Astrocyte (in vitro differentiated cells and primary cell): ENCODE data around the gene PPTC7. TPM values are rescaled to one million over a fixed set of nuclear protein-coding genes. Genes with fewer than 3 reads are reported as not detected.

ENCODE experiments used
- DNase-seq: peaks from one replicate; pipeline ENCODE4 v3.0.0-alpha.2; 2010; ENCODE audit warnings: low read depth
- FAIRE-seq: peaks from 2 replicates; lab custom pipeline; 2011; peaks lifted over from hg19 to GRCh38; lab: Jason Lieb, UNC
- H2AFZ ChIP-seq: 2 replicates; pipeline ENCODE4 v1.6.0; 2012; ENCODE audit warnings: low read depth, low read length, inconsistent platforms
- H3K27ac ChIP-seq: 2 replicates; pipeline ENCODE4 v1.5.1; 2011; ENCODE audit warnings: low read depth, low read length, inconsistent platforms
- H3K27me3 ChIP-seq: 2 replicates; pipeline ENCODE4 v1.6.0; 2011; ENCODE audit warnings: low read length, inconsistent platforms; ENCODE audit not compliant: insufficient read depth
- H3K36me3 ChIP-seq: 2 replicates; pipeline ENCODE4 v1.5.1; 2011; ENCODE audit warnings: low read length, inconsistent platforms; ENCODE audit not compliant: insufficient read depth
- H3K4me1 ChIP-seq: 2 replicates; pipeline ENCODE4 v1.5.1; 2011; ENCODE audit warnings: low read length, inconsistent platforms; ENCODE audit not compliant: insufficient read depth
- H3K4me2 ChIP-seq: 2 replicates; pipeline ENCODE4 v1.6.0; 2012; ENCODE audit warnings: low read length, inconsistent platforms
- H3K4me3 ChIP-seq: 2 replicates; pipeline ENCODE4 v1.5.1; 2011; ENCODE audit warnings: low read depth, mild to moderate bottlenecking, low read length, inconsistent platforms; ENCODE audit not compliant: insufficient read depth
- H3K79me2 ChIP-seq: 2 replicates; pipeline ENCODE4 v1.6.0; 2012; ENCODE audit warnings: mild to moderate bottlenecking, low read length, inconsistent platforms; ENCODE audit not compliant: insufficient read depth
- H3K9ac ChIP-seq: 2 replicates; pipeline ENCODE4 v1.6.0; 2012; ENCODE audit warnings: mild to moderate bottlenecking, low read length, inconsistent platforms
- H3K9me3 ChIP-seq: 2 replicates; pipeline ENCODE4 v1.5.1; 2012; ENCODE audit warnings: low read depth, mild to moderate bottlenecking, low read length, inconsistent platforms; ENCODE audit not compliant: insufficient read depth
- H4K20me1 ChIP-seq: 2 replicates; pipeline ENCODE4 v1.6.0; 2012; ENCODE audit warnings: low read length, inconsistent platforms; ENCODE audit not compliant: insufficient read depth
- H3K27ac Mint-ChIP-seq: one replicate; pipeline ENCODE4 v1.8.0; 2021; ENCODE audit warnings: mild to moderate bottlenecking, mixed read lengths; ENCODE audit not compliant: unreplicated experiment
- H3K27me3 Mint-ChIP-seq: one replicate; pipeline ENCODE4 v1.8.0; 2021; ENCODE audit warnings: low read depth, mixed read lengths; ENCODE audit not compliant: unreplicated experiment
- H3K36me3 Mint-ChIP-seq: one replicate; pipeline ENCODE4 v1.8.0; 2021; ENCODE audit warnings: low read depth, mixed read lengths; ENCODE audit not compliant: unreplicated experiment
- H3K4me1 Mint-ChIP-seq: one replicate; pipeline ENCODE4 v1.8.0; 2021; ENCODE audit warnings: low read depth, mixed read lengths; ENCODE audit not compliant: unreplicated experiment
- H3K4me3 Mint-ChIP-seq: one replicate; pipeline ENCODE4 v1.8.0; 2021; ENCODE audit warnings: mild to moderate bottlenecking, moderate library complexity, mixed read lengths; ENCODE audit not compliant: unreplicated experiment
- H3K9me3 Mint-ChIP-seq: one replicate; pipeline ENCODE4 v1.8.0; 2021; ENCODE audit warnings: mild to moderate bottlenecking, mixed read lengths; ENCODE audit not compliant: unreplicated experiment
- EZH2 ChIP-seq: IDR thresholded peaks from 2 replicates; pipeline ENCODE4 v1.6.1; 2012; ENCODE audit warnings: mild to moderate bottlenecking, low read length, inconsistent platforms; ENCODE audit not compliant: insufficient read depth
- total RNA-seq: library from RNA; stranded (reverse); gene quantifications from 2 replicates; pipeline ENCODE4 v1.2.1, GENCODE V29; 2021
- TF ChIP-seq, protein P1 (sequence below): IDR thresholded peaks from 2 replicates; pipeline ENCODE4 v1.5.1; 2011; ENCODE audit warnings: low read depth, mild to moderate bottlenecking, inconsistent platforms, low read length, moderate library complexity; ENCODE audit not compliant: insufficient read depth

Gene PPTC7
- total RNA-seq, 1 donor from 2014 or later: 16.6 TPM

DNA sequence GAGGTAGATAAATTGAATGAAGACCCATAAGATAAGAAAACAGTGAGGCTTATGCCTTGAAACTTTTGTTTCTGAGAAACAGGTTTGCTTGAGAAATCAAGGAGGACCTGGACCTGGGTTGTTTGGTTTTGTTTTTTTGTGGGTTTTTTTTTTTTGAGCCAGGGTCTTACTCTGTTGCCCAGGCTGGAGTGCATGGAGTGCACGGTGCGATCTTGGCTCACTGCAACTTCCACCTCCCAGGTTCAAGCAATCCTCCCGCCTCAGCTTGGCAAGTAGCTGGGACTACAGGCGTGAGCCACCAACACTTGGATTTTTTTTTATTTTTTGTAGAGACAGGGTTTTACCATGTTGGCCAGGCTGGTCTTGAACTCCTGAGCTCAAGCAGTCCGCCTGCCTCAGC, 9.0 kb upstream of the PPTC7 start:
- Histone ChIP-seq H3K9me3 (no peaks in the 10 kb centered on the region), H3K9ac (no peak overlapping the region), H3K4me1 (no peaks in the 10 kb centered on the region), H3K4me3 (no peak overlapping the region), H3K4me2 (no peak overlapping the region), H3K27ac (no peak overlapping the region), H2AFZ (no peak overlapping the region), H3K79me2 (no peaks in the 10 kb centered on the region), H4K20me1 (no peaks in the 10 kb centered on the region), H3K27me3 (no peaks in the 10 kb centered on the region), H3K36me3 (no peaks in the 10 kb centered on the region)
- Mint-ChIP-seq H3K36me3 (no peaks in the 10 kb centered on the region), H3K4me1 (no peaks in the 10 kb centered on the region), H3K27me3 (peaks cover 3% of the 10 kb centered on the region), H3K4me3 (no peak overlapping the region), H3K27ac (no peak overlapping the region), H3K9me3 (no peaks in the 10 kb centered on the region)
- no peak for TF ChIP-seq EZH2
- TF ChIP-seq, protein P1, sequence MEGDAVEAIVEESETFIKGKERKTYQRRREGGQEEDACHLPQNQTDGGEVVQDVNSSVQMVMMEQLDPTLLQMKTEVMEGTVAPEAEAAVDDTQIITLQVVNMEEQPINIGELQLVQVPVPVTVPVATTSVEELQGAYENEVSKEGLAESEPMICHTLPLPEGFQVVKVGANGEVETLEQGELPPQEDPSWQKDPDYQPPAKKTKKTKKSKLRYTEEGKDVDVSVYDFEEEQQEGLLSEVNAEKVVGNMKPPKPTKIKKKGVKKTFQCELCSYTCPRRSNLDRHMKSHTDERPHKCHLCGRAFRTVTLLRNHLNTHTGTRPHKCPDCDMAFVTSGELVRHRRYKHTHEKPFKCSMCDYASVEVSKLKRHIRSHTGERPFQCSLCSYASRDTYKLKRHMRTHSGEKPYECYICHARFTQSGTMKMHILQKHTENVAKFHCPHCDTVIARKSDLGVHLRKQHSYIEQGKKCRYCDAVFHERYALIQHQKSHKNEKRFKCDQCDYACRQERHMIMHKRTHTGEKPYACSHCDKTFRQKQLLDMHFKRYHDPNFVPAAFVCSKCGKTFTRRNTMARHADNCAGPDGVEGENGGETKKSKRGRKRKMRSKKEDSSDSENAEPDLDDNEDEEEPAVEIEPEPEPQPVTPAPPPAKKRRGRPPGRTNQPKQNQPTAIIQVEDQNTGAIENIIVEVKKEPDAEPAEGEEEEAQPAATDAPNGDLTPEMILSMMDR: no peak
- DNase-seq: no peak
- no peak for FAIRE-seq

DNA sequence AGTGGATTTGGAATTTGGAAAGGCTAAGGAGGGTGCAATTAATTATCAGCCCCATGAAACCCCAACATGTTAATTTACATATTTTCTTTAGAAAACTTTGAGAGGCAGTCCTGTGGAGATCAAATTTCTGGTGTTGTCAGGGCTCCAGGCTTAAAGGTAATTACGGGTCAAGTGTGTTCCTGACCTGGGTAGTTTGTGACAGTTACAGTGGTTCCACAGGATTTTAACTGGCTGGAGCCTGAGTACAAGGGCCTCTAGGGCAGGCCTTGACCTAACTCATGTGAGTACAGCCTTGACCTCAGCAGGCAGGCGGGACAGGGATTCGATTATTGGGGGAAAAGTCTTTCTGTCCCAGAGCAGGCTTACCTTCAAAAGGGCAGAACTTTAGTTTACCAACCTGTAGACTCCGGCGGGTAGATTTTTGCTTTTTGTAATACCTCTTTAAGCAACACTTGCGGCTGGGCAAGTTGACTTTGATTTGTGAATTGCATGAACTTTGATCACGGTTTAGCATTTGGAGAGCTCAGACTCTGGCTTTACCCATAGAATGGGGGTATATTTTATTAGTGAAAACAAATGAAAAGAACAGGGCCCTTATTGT, 8.4 kb upstream of the PPTC7 start:
- Histone ChIP-seq H3K4me1 (no peaks in the 10 kb centered on the region), H3K9ac (no peak overlapping the region), H3K4me2 (no peak overlapping the region), H3K9me3 (no peaks in the 10 kb centered on the region), H2AFZ (no peak overlapping the region), H3K27ac (no peak overlapping the region), H3K4me3 (no peak overlapping the region), H3K27me3 (no peaks in the 10 kb centered on the region), H3K36me3 (no peaks in the 10 kb centered on the region), H4K20me1 (no peaks in the 10 kb centered on the region), H3K79me2 (no peaks in the 10 kb centered on the region)
- H3K4me1 Mint-ChIP-seq: no peaks in the 10 kb centered on the region
- DNase-seq (no peak), FAIRE-seq (no peak)
- H3K4me3 Mint-ChIP-seq: no peak overlapping the region
- no peak for TF ChIP-seq EZH2
- TF ChIP-seq, protein P1: no peak
- H3K36me3 Mint-ChIP-seq: no peaks in the 10 kb centered on the region
- H3K27me3 Mint-ChIP-seq: peaks cover 3% of the 10 kb centered on the region
- no peak overlapping the region for H3K27ac Mint-ChIP-seq
- no peaks in the 10 kb centered on the region for H3K9me3 Mint-ChIP-seq

DNA sequence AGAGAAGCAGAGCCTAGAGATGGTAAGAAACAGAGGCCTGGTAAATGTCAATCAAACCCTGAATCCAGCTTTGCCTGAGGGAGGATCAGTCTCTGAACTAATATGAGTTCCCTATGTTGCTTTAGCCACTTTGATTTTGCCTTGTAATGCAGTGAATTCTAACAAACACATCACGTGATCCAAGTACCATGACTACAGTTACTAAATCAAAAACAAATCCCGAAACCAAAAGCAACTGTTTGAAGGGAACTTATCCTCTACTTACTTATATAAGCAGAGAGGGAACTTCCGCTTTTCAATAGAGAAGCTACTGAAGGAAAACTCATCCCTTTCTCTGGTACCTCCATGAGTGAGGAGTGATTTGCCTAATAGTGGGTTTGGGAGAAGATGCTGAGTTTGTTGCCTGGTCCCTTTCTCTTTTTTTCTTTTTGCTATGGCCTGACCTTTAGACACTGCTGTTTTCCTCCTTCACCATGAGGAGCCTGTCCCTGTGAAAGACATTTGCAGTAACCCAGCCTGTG, 7.7 kb upstream of the PPTC7 start:
- TF ChIP-seq, protein P1: no peak
- TF ChIP-seq EZH2: no peak
- Histone ChIP-seq H3K79me2 (no peaks in the 10 kb centered on the region), H3K27me3 (no peaks in the 10 kb centered on the region), H3K4me2 (no peak overlapping the region), H4K20me1 (no peaks in the 10 kb centered on the region), H3K9me3 (no peaks in the 10 kb centered on the region), H3K9ac (no peak overlapping the region), H3K4me1 (no peaks in the 10 kb centered on the region), H3K36me3 (no peaks in the 10 kb centered on the region), H3K4me3 (no peak overlapping the region), H3K27ac (no peak overlapping the region), H2AFZ (no peak overlapping the region)
- Mint-ChIP-seq H3K4me1 (no peaks in the 10 kb centered on the region), H3K36me3 (no peaks in the 10 kb centered on the region), H3K4me3 (no peak overlapping the region), H3K9me3 (no peaks in the 10 kb centered on the region), H3K27me3 (peaks cover under 1% of the 10 kb centered on the region), H3K27ac (no peak overlapping the region)
- DNase-seq (no peak), FAIRE-seq (no peak)
